HCT116 (cell line): ENCODE results near the gene HDAC7. TPM values are rescaled to one million over a fixed set of nuclear protein-coding genes. Genes with fewer than 3 reads are reported as not detected.

Source experiments
- ATAC-seq: fragments of 200-7000 bp; cut with Tn5 transposase; 2 replicates; pipeline ENCODE4 v1.9.1; 2020; ENCODE audit warnings: mild to moderate bottlenecking, moderate library complexity
- BruUV-seq: library from RNA; stranded (reverse); fragments of 400-500 nt; replicated peaks from 2 replicates; lab custom pipeline; 2021; lab: Mats Ljungman, UMichigan
- CTCF ChIA-PET: fragments of 300-600 bp; sonication (Branson Sonifier 250); formaldehyde crosslinking; loops from one replicate; lab custom pipeline; 2021; ENCODE audit warnings: antibody characterized with exemption; lab: Charles Lee
- POLR2A ChIA-PET: fragments of 300-600, 350-600 bp; sonication (Branson Sonifier 250); formaldehyde crosslinking; loops from one replicate; lab custom pipeline; 2021; ENCODE audit warnings: antibody characterized with exemption; lab: Charles Lee
- RAD21 ChIA-PET, 2 experiments: fragments of 300-600 bp; sonication (Branson Sonifier 250); formaldehyde crosslinking; loops; one replicate each; lab custom pipeline; 2023; ENCODE audit warnings: low total read pairs in 2 of 2; ENCODE audit not compliant: uncharacterized antibody in 2 of 2, unreplicated experiment in 2 of 2, low non-redundant PET in 1 of 2; lab: Charles Lee
- DNase-seq: peaks from one replicate; pipeline ENCODE4 v3.0.0-alpha.2; 2010; ENCODE audit warnings: low read depth, low spot score
- H2AFZ ChIP-seq: fragments of 200-600 bp; shearing (Covaris generic), sonication (generic); 2 replicates; pipeline ENCODE4 v1.6.1; 2017; ENCODE audit warnings: low read depth, mixed run types, mixed read lengths, antibody characterized with exemption, low read length; ENCODE audit not compliant: poor library complexity, severe bottlenecking
- H3K27ac ChIP-seq: 2 replicates; pipeline ENCODE4 v1.5.1; 2012; ENCODE audit warnings: low read depth, low read length
- H3K27me3 ChIP-seq: fragments of 200-600 bp; sonication (generic); 2 replicates; pipeline ENCODE4 v1.6.1; 2016; ENCODE audit warnings: mixed run types, low read length, mixed read lengths; ENCODE audit not compliant: insufficient read depth
- H3K36me3 ChIP-seq, 2 experiments: fragments of 200-500 bp in 1 of 2; fragments of 200-600 bp in 1 of 2; sonication (Bioruptor generic) in 1 of 2; sonication (generic) in 1 of 2; 2 replicates each; pipeline versions ENCODE4 v1.5.1 to v1.6.1; 2014 to 2016; ENCODE audit warnings: low read length in 2 of 2, inconsistent platforms in 1 of 2, mixed read lengths in 1 of 2, mixed run types in 1 of 2; ENCODE audit not compliant: insufficient read depth in 2 of 2, control insufficient read depth in 1 of 2
- H3K4me1 ChIP-seq, 2 experiments: fragments of 200-600 bp in 1 of 2; sonication (generic) in 1 of 2; 2 replicates each; pipeline versions ENCODE4 v1.5.1 to v1.6.1; 2012 to 2017; ENCODE audit warnings: low read length in 2 of 2, inconsistent platforms in 1 of 2, mild to moderate bottlenecking in 1 of 2, mixed read lengths in 1 of 2, mixed run types in 1 of 2, moderate library complexity in 1 of 2; ENCODE audit not compliant: insufficient read depth in 2 of 2, control insufficient read depth in 1 of 2
- H3K4me2 ChIP-seq: fragments of 200-600 bp; sonication (generic); 2 replicates; pipeline ENCODE4 v1.6.1; 2017; ENCODE audit warnings: mixed run types, low read length, mixed read lengths
- H3K4me3 ChIP-seq, 2 experiments: fragments of 200-600 bp in 1 of 2; sonication (generic) in 1 of 2; replicated peaks in 1 of 2; 2 replicates each; pipeline ENCODE4 v1.5.1; 2011 to 2016; ENCODE audit warnings: low read length in 2 of 2, control low read depth in 1 of 2, low read depth in 1 of 2, mild to moderate bottlenecking in 1 of 2, mixed read lengths in 1 of 2, mixed run types in 1 of 2
- H3K79me2 ChIP-seq: fragments of 200-600 bp; sonication (generic); 2 replicates; pipeline ENCODE4 v1.6.1; 2017; ENCODE audit warnings: mild to moderate bottlenecking, mixed run types, low read length, moderate library complexity, mixed read lengths; ENCODE audit not compliant: insufficient read depth
- H3K9ac ChIP-seq: fragments of 200-600 bp; sonication (generic); 2 replicates; pipeline ENCODE4 v1.6.1; 2016; ENCODE audit warnings: low read length, mixed read lengths
- H3K9me2 ChIP-seq: fragments of 200-600 bp; sonication (generic), shearing (Covaris generic); 2 replicates; pipeline ENCODE4 v1.6.1; 2017; ENCODE audit warnings: mixed run types, mild to moderate bottlenecking, moderate library complexity; ENCODE audit not compliant: insufficient read depth
- H3K9me3 ChIP-seq, 2 experiments: fragments of 200-500 bp in 1 of 2; fragments of 200-600 bp in 1 of 2; sonication (Bioruptor generic) in 1 of 2; sonication (generic) in 1 of 2; 2 replicates each; pipeline ENCODE4 v1.6.1; 2014 to 2017; ENCODE audit warnings: low read length in 2 of 2, mixed read lengths in 2 of 2, inconsistent platforms in 1 of 2, low read depth in 1 of 2, mild to moderate bottlenecking in 1 of 2, mixed run types in 1 of 2, moderate library complexity in 1 of 2; ENCODE audit not compliant: control insufficient read depth in 1 of 2, insufficient read depth in 1 of 2
- H4K20me1 ChIP-seq: fragments of 200-600 bp; sonication (generic), shearing (Covaris generic); 2 replicates; pipeline ENCODE4 v1.6.1; 2017; ENCODE audit warnings: mixed run types, mild to moderate bottlenecking, moderate library complexity; ENCODE audit not compliant: insufficient read depth
- EGR1 ChIP-seq: IDR thresholded peaks from 2 replicates; pipeline ENCODE4 v1.6.1; 2012; ENCODE audit warnings: low read depth
- POLR2A ChIP-seq: IDR thresholded peaks from 2 replicates; pipeline ENCODE4 v1.7.0; 2011; ENCODE audit warnings: borderline replicate concordance; ENCODE audit not compliant: insufficient read depth, insufficient read length; ENCODE audit errors: extremely low read depth
- YY1 ChIP-seq: IDR thresholded peaks from 2 replicates; pipeline ENCODE4 v1.6.1; 2011; ENCODE audit warnings: low read length, low read depth, moderate library complexity, mild to moderate bottlenecking; ENCODE audit not compliant: insufficient replicate concordance; ENCODE audit errors: extremely low read depth
- ZBTB33 ChIP-seq: IDR thresholded peaks from 2 replicates; pipeline ENCODE4 v1.6.1; 2011; ENCODE audit warnings: mild to moderate bottlenecking, low read length, moderate library complexity; ENCODE audit not compliant: insufficient replicate concordance; ENCODE audit errors: extremely low read depth
- intact Hi-C: fragments of 100-400 bp; cut with micrococcal nuclease; formaldehyde crosslinking; loops from 2 replicates; pipeline ENCODE4 v1.10.0; 2022
- total RNA-seq: library from RNA; stranded (reverse); gene quantifications from one replicate; pipeline ENCODE4 v1.2.1, GENCODE V29; 2021; ENCODE audit not compliant: unreplicated experiment

HDAC7 gene
- total RNA-seq, 1 experiment from 2014 or later, result 38.1 TPM

DNA sequence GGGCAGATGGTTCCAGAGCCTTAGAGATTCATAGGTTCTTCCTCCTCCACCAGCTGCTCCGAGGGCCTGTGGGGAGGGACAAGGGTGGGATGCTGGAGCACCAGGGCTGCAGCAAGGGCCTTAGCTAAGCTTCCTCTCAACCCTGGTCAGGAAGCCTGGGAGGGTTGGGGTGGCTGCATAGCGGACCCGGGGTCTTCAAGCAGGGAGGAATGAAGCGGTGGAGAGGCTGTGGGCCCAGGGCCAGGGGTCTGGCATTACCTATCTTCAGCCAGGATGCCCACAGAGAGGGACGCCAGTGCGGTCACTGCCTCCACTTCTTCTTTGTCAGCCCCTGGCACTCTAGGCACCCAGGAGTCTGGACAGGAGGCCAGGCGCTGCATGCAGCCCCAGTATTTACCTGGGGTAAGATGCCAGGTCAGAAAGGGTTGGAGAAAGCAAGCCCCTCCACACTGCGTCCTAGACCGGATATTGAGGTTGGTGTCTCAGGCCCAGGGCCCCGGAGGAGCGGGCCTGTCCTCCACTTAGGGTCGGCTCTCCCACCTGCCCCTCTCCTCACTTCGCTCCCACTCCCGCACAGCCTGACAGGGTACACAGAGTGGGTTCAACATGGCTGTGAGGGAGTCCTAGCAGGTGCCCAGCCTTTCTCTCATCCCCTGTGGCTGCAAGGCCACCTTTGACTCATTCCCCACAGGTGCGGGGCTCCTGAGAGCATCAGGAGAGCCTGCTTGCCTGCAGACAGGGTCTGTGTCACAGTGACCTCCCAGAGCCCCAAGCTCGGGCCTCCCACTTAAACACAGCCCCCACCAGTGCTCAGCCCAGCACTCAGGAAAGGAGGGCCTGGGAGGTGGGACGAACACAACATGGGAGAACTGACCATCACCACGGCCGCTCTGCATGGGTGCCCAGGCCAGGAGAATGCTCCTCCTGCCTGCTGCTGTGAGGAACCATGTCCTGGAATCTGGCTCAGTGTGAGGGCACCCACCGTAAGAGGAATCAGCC, 35.6 kb downstream of the HDAC7 start:
- intact Hi-C loops, result no loop called here
- ChIA-PET POLR2A (no interaction called here), RAD21 (no interaction called here), CTCF (interaction anchor here (1.2 kb wide), 1 partner anchor 55 kb away, joined by 4 read pairs; no protein-coding TSS in a partner anchor)
- no peak overlapping the region for H3K4me2 ChIP-seq
- H3K4me3 ChIP-seq, result no peak overlapping the region
- ATAC-seq (no peak), DNase-seq (no peak)
- no peaks in the 10 kb centered on the region for H3K4me1 ChIP-seq
- no peak overlapping the region for H2AFZ ChIP-seq
- H3K9me3 ChIP-seq, result no peaks in the 10 kb centered on the region
- H3K9ac ChIP-seq, result no peak overlapping the region
- no peaks in the 10 kb centered on the region for H3K27me3 ChIP-seq
- H4K20me1 ChIP-seq, result no peaks in the 10 kb centered on the region
- peaks cover 24 to 28% of the 10 kb centered on the region in 2 experiments; a peak in 3 of 4 replicates for H3K36me3 ChIP-seq
- H3K9me2 ChIP-seq, result no peaks in the 10 kb centered on the region
- no peak overlapping the region for H3K27ac ChIP-seq
- no peak for TF ChIP-seq EGR1
- TF ChIP-seq YY1, result no peak
- no peak for TF ChIP-seq POLR2A
- no peak for TF ChIP-seq ZBTB33
- H3K79me2 ChIP-seq, result no peaks in the 10 kb centered on the region
- no TSS peak for BruUV-seq
